ENCODE data around the gene MYO3B.
"Not testable (repeated sequence)": the region's sequence is repeated elsewhere in the genome, so short reads cannot be mapped to it uniquely, and the experiment has no call there.

Gene MYO3B

DNA sequence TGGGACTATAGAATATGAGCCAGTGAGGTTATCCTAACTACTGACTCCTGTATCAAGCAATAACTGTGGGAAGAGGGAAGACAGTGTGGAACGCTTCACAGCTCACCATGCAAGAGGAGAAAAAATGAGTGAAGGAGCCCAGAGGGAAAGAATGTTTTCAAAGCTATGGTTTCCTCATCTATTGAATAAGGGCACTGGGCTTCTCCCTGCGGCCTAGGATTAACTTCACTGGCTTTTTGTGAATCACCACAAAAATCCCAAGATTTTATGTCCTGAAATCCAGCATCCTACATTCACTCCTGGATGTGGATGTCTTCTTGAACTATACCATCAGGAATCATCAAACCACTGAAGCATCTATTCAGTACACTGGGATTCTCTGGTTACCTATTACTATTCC, 492.7 kb downstream of the MYO3B start:
- Histone ChIP-seq H3K36me3 (no peaks in the 10 kb centered on the region), H3K27me3 (no peaks in the 10 kb centered on the region), H3K9me3 (no peaks in the 10 kb centered on the region), H3K4me1 (no peaks in the 10 kb centered on the region), H3K4me3 (ENCODE audit: low read depth, low read length) (no peak overlapping the region)
- TF ChIP-seq, protein P1, sequence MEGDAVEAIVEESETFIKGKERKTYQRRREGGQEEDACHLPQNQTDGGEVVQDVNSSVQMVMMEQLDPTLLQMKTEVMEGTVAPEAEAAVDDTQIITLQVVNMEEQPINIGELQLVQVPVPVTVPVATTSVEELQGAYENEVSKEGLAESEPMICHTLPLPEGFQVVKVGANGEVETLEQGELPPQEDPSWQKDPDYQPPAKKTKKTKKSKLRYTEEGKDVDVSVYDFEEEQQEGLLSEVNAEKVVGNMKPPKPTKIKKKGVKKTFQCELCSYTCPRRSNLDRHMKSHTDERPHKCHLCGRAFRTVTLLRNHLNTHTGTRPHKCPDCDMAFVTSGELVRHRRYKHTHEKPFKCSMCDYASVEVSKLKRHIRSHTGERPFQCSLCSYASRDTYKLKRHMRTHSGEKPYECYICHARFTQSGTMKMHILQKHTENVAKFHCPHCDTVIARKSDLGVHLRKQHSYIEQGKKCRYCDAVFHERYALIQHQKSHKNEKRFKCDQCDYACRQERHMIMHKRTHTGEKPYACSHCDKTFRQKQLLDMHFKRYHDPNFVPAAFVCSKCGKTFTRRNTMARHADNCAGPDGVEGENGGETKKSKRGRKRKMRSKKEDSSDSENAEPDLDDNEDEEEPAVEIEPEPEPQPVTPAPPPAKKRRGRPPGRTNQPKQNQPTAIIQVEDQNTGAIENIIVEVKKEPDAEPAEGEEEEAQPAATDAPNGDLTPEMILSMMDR (IDR thresholded peaks at IDR 0.05; ENCODE audit: low read depth, low read length): no peak
- no peak for DNase-seq

DNA sequence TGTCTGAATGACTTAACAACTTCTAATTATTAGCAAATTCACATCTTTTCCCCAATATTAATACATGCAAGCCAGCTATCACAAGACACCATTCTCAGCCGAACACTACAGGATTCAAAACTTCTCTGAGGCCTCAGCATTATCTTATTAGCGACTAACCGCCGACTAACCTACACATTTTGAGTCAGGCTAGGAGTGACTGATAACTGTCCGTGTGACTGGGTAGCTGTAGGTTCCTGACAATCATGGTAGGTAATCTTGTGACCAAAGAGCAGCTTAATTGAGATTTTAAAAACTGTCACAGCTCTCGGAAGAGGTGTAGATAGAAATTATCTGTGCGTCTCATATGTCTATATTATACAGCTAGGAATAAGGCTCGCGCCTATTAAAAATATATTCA, 493.1 kb downstream of the MYO3B start:
- Histone ChIP-seq H3K9me3 (no peaks in the 10 kb centered on the region), H3K4me1 (no peaks in the 10 kb centered on the region), H3K27me3 (no peaks in the 10 kb centered on the region), H3K4me3 (ENCODE audit: low read depth, low read length) (no peak overlapping the region), H3K36me3 (no peaks in the 10 kb centered on the region)
- TF ChIP-seq, protein P1 (IDR thresholded peaks at IDR 0.05; ENCODE audit: low read depth, low read length): no peak
- no peak for DNase-seq

DNA sequence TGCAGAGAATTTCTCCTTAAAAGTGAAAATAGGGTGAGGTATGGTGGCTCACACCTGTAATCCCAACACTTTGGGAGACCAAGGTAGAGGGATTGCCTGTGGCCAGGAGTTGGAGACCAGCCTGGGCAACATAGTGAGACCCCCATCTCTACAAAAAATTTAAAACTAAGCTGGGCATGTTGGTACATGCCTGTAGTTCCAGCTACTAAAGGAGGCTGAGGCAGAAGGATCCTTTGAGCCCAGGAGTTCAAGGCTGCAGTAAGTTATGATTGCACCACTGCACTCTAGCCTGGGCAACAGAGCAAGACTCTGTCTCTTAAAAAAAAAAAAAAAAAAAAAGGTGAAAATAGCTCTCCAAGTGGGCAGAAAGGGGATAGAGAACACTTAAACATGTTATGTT, 496.3 kb downstream of the MYO3B start:
- not testable (repeated sequence) for H3K4me3 ChIP-seq (ENCODE audit: low read depth, low read length); H3K27me3 ChIP-seq; H3K9me3 ChIP-seq; H3K4me1 ChIP-seq; H3K36me3 ChIP-seq; DNase-seq

DNA sequence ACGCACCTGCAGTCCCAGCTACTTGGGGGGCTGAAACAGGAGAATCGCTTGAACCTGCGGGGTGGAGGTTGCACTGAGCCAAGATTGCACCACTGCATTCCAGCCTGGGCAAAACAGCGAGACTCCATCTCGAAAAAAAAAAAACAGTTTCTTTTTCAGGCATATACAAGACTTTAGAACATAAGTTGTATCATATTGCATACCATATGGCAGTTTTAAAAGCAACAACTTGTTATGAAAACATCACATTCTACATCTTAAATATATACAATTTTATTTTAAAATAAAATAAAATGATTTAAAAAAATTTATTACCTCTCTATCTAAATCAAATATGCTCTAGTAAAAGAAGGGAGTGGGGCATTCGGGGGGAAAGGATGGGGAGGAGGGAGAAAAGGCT, 497.8 kb downstream of the MYO3B start:
- DNase-seq: no peak
- TF ChIP-seq, protein P1 (IDR thresholded peaks at IDR 0.05; ENCODE audit: low read depth, low read length): no peak
- no peaks in the 10 kb centered on the region for H3K9me3 ChIP-seq
- no peaks in the 10 kb centered on the region for H3K4me1 ChIP-seq
- no peak overlapping the region for H3K4me3 ChIP-seq (ENCODE audit: low read depth, low read length)
- H3K27me3 ChIP-seq: no peaks in the 10 kb centered on the region
- no peaks in the 10 kb centered on the region for H3K36me3 ChIP-seq

DNA sequence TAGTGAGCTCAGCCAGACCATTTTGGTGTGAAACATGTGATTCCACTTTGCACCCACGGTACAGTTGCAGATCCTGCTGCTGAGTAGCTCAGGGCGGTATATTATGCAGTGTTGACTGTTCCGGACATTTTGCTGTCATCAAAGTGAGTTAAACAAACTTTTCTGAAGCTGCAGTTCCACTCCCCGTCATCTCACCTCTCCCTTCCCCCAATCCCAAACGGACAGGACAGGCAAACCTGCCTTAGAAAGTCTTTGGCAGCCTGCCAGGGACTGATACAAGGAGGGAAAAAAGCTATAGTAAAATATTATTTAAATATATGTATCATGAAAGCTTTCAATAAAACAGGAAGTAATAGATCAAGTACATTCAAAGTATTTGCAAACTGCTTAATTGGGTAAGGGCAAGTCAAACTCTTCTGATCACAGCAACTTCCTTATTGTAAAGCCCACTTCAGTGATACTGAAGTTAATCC, 501.7 kb downstream of the MYO3B start:
- H3K4me1 ChIP-seq: no peaks in the 10 kb centered on the region
- H3K4me3 ChIP-seq (ENCODE audit: low read depth, low read length): no peak overlapping the region
- no peaks in the 10 kb centered on the region for H3K27me3 ChIP-seq
- no peaks in the 10 kb centered on the region for H3K36me3 ChIP-seq
- TF ChIP-seq, protein P1 (IDR thresholded peaks at IDR 0.05; ENCODE audit: low read depth, low read length): no peak
- DNase-seq: peak; percentile 6
- H3K9me3 ChIP-seq: no peaks in the 10 kb centered on the region

DNA sequence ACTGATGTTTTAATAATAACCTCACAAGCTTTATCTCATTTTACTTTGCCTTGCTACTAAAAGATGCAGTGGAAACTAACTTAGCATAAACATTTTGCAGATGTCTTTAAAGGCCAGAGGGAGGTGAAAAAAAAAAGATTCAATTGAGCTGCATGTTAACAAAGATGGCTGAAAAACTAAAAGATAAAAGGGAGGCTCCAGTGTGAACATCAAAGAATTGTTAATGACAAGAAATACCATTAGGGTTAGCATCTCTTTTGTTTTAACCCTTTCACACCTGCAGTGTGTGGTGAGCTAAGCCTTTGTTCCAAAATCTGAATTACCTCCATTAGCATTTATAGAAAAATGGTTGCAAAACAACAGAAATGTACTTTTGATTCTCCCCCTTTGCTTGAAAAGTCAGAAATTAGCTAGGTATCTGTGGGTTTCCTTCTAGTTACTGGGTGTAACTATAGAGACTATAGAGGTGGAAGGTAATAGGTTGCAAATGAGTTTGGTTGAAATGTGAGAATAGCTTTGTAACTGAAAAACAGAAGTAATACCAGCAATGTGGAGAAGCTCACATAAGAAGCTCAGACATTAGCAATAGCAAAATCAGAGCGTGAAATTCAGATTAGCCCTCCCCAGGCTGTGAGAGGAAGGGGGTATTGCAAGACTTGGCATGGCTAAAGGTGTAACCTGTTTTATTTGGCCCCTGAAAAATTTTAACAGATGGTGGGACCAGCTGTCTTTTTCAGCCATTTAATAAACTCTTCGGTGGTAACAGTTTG, 502.4 kb downstream of the MYO3B start:
- Histone ChIP-seq H3K27me3 (no peaks in the 10 kb centered on the region), H3K4me1 (no peaks in the 10 kb centered on the region), H3K4me3 (ENCODE audit: low read depth, low read length) (no peak overlapping the region), H3K9me3 (no peaks in the 10 kb centered on the region), H3K36me3 (no peaks in the 10 kb centered on the region)
- TF ChIP-seq, protein P1 (IDR thresholded peaks at IDR 0.05; ENCODE audit: low read depth, low read length): no peak
- no peak for DNase-seq
